ENCODE measurements around the gene ARHGDIB.

ARHGDIB gene

GRCh38 chr12:14982562-14982961 is 21.2 kb upstream of the ARHGDIB start:
- DNase-seq: no peak

GRCh38 chr12:14981049-14981448 is 19.6 kb upstream of the ARHGDIB start:
- no peak for DNase-seq

GRCh38 chr12:14979468-14979867 is 18.1 kb upstream of the ARHGDIB start:
- DNase-seq: no peak

GRCh38 chr12:14976658-14977057 is 15.3 kb upstream of the ARHGDIB start:
- DNase-seq: no peak

GRCh38 chr12:14975457-14975856 is 14.1 kb upstream of the ARHGDIB start:
- DNase-seq: no peak

GRCh38 chr12:14974633-14975032 is 13.2 kb upstream of the ARHGDIB start:
- no peak for DNase-seq

- no peak for DNase-seq
Measured at GRCh38 chr12:14972816-14973215, 11.4 kb upstream of the ARHGDIB start, which contains the start of gene PDE6H. TSS of gene PDE6H (plus strand) at chr12:14973042. CDS start at chr12:14978013, 4,971 bp downstream.

- no peak for DNase-seq
Measured at GRCh38 chr12:14970473-14970872, 9.1 kb upstream of the ARHGDIB start.

GRCh38 chr12:14968478-14968877 is 7.1 kb upstream of the ARHGDIB start:
- DNase-seq: no peak

GRCh38 chr12:14965221-14965620 is 3.8 kb upstream of the ARHGDIB start:
- no peak for DNase-seq

GRCh38 chr12:14964406-14964805 is 3.0 kb upstream of the ARHGDIB start:
- no peak for DNase-seq

- no peak for DNase-seq
Measured at GRCh38 chr12:14963520-14963919, 2.1 kb upstream of the ARHGDIB start.

- no peak for DNase-seq
Measured at GRCh38 chr12:14962797-14963196, 1.4 kb upstream of the ARHGDIB start.

- no peak for DNase-seq
Measured at GRCh38 chr12:14962153-14962539, 745 bp upstream of the ARHGDIB start.

- peak; percentile 68 for DNase-seq
Measured at GRCh38 chr12:14960548-14961465, 594 bp downstream of the ARHGDIB start.

GRCh38 chr12:14959916-14960496 is 1.4 kb downstream of the ARHGDIB start:
- DNase-seq: no peak

- no peak for DNase-seq
Measured at GRCh38 chr12:14959463-14959862, 1.9 kb downstream of the ARHGDIB start.

- peak; percentile 58 for DNase-seq
Measured at GRCh38 chr12:14959126-14959440, 2.3 kb downstream of the ARHGDIB start.

GRCh38 chr12:14958361-14959125 is 2.9 kb downstream of the ARHGDIB start:
- peak; percentile 50 for DNase-seq

GRCh38 chr12:14957551-14958168 is 3.7 kb downstream of the ARHGDIB start:
- no peak for DNase-seq

- no peak for DNase-seq
Measured at GRCh38 chr12:14956905-14957304, 4.5 kb downstream of the ARHGDIB start.

GRCh38 chr12:14956024-14956891 is 5.1 kb downstream of the ARHGDIB start:
- peak; percentile 75 for DNase-seq
